GM18517 (cell line): ENCODE measurements around the gene GNAO1.
A peak's percentile ranks its signal among the peaks of the same experiment; 100 is the strongest.

Experiments used
- ATAC-seq: cut with Tn5 transposase; IDR thresholded peaks from one replicate; pipeline ENCODE4 v1.9.1; 2021; ENCODE audit warnings: mild to moderate bottlenecking, moderate library complexity; ENCODE audit not compliant: unreplicated experiment

The GNAO1 gene

GRCh38 chr16:56306690-56307533, 115.6 kb downstream of the GNAO1 start:
- ATAC-seq, result no peak

GRCh38 chr16:56307534-56307873, 116.2 kb downstream of the GNAO1 start:
- ATAC-seq, result no peak

GRCh38 chr16:56309008-56309407, 117.7 kb downstream of the GNAO1 start:
- no peak for ATAC-seq

- no peak for ATAC-seq
These were observed 119.4 kb downstream of the GNAO1 start for GRCh38 chr16:56310690-56311089.

- no peak for ATAC-seq
These were observed 120.1 kb downstream of the GNAO1 start for GRCh38 chr16:56311208-56312027.

GRCh38 chr16:56312028-56312300, 120.7 kb downstream of the GNAO1 start:
- ATAC-seq, result no peak

- ATAC-seq, result no peak
These were observed 121.3 kb downstream of the GNAO1 start for GRCh38 chr16:56312556-56312955.

- no peak for ATAC-seq
These were observed 123.1 kb downstream of the GNAO1 start for GRCh38 chr16:56314244-56314850.

GRCh38 chr16:56315955-56316354, 124.7 kb downstream of the GNAO1 start:
- ATAC-seq, result no peak

GRCh38 chr16:56316545-56316944, 125.3 kb downstream of the GNAO1 start:
- no peak for ATAC-seq

- peak; percentile 82 for ATAC-seq
These were observed 126.9 kb downstream of the GNAO1 start for GRCh38 chr16:56317998-56318826.

GRCh38 chr16:56318827-56319140, 127.5 kb downstream of the GNAO1 start:
- ATAC-seq, result no peak

- no peak for ATAC-seq
These were observed 128.1 kb downstream of the GNAO1 start for GRCh38 chr16:56319376-56319775.

GRCh38 chr16:56320056-56320455, 128.8 kb downstream of the GNAO1 start:
- ATAC-seq, result no peak

GRCh38 chr16:56320811-56321558, 129.7 kb downstream of the GNAO1 start:
- ATAC-seq, result no peak

GRCh38 chr16:56321571-56321970, 130.3 kb downstream of the GNAO1 start:
- no peak for ATAC-seq

GRCh38 chr16:56324406-56324805, 133.1 kb downstream of the GNAO1 start:
- ATAC-seq, result no peak

- no peak for ATAC-seq
These were observed 134.7 kb downstream of the GNAO1 start for GRCh38 chr16:56325956-56326355.

GRCh38 chr16:56327071-56327928, 136.0 kb downstream of the GNAO1 start:
- ATAC-seq, result no peak

GRCh38 chr16:56327929-56328258, 136.6 kb downstream of the GNAO1 start:
- ATAC-seq, result no peak
